Endometrium (tissue), 2 donors: ENCODE measurements around the gene MXRA7.
A peak's percentile ranks its signal among the peaks of the same experiment; 100 is the strongest.
"Not testable (repeated sequence)": the region's sequence is repeated elsewhere in the genome, so short reads cannot be mapped to it uniquely, and the experiment has no call there.

Source experiments
- FAIRE-seq: peaks from 2 replicates; lab custom pipeline; 2012; peaks lifted over from hg19 to GRCh38; lab: Jason Lieb, UNC
- donor health status: control.
- donor health status: control.

The MXRA7 gene, protein sequence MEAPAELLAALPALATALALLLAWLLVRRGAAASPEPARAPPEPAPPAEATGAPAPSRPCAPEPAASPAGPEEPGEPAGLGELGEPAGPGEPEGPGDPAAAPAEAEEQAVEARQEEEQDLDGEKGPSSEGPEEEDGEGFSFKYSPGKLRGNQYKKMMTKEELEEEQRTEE

DNA sequence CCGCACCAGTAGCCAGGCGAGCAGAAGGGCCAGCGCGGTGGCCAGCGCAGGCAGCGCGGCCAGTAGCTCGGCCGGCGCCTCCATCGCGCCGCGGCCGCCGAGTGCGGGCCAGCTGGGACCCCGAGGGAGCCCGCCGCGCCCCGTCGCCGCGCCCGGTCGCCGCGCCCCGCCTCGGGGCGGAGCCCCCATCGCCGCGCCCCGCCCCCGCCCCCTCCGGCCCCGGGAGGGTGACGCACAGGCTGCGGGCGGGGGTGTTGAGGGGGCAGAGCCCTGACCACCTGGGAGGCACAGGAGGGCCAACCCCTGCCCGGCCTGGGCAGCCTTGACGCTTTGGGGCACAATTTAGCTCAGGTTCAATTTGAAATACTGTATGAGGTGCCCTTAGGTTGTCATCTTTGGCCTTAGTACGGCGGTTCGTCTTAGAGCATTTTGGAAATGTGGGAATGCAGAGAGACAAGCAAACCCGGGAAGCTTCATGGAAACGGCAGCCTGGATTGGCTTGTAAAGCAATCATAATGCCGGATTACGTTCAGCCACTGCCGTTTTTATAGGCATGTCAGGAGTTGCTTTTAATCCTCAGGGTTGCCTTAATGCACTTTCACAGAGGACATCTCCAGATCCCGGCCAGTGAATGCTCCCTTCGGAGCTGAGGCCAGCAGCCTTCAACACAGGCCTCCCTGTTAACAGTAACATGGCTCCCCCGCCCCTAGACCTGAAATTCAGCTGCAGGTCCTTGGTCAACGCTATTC is at the start of gene MXRA7:
Gene MXRA7, minus strand, starts transcription at position 103 of the 749 bp plus-strand sequence. Its CDS starts 19 bp downstream, at position 84.
- FAIRE-seq, result no peak

DNA sequence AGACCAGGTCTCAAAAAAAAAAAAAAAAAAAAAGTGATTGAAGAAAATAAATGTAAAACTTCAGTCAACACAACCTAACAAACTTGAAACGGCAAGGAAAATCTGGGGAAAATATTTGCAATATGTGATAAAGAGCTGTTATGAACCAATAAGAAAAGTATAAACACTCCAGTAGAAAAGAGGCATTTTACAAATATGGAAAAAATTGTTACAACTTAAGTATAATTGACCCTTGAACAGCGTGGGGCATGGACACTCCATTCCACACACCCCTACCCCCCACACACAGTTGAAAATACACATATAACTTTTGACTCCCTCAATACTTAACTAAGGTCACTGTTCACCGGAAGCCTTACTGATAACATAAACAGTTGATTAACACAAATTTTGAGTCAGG is 47.8 kb upstream of the MXRA7 start:
- FAIRE-seq, result no peak

DNA sequence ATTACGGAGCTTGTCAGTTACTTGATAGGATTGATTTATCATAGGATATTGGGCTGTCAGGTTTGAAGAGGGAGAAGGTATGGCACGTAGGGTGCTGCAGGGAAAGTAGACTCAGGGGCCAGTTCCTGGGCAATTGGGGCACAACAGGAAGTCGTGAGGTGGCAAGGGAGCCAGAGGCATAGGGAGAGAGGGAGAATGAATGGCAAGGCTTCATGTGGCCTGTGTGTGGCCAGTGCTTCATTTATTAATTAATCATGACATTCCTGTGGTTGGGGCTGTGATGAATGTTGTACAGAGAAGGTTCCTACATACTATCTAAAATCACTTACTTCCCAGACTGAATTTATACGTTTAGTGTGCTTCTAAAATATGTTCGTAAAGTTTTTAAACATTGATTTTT is 46.5 kb upstream of the MXRA7 start:
- FAIRE-seq, result no peak

DNA sequence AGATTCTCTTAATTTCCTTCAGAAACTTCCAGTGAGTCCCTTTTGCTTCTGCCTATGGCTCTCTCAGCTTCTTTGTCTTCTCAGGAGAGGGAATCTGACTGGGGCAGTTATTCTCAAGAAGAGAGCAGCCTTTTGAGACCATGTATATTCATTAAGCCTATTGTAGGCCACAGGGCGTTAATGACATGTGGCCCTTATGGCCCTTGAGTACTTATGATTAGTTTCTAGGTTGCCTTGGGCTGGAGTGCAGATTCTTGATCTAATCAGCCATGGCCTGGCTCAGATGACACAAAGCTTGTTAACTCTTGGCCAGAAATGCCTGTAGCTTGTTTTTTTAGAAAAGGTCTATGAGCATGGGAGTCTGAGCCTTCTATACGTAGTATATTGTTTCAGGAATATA is 44.5 kb upstream of the MXRA7 start:
- no peak for FAIRE-seq

DNA sequence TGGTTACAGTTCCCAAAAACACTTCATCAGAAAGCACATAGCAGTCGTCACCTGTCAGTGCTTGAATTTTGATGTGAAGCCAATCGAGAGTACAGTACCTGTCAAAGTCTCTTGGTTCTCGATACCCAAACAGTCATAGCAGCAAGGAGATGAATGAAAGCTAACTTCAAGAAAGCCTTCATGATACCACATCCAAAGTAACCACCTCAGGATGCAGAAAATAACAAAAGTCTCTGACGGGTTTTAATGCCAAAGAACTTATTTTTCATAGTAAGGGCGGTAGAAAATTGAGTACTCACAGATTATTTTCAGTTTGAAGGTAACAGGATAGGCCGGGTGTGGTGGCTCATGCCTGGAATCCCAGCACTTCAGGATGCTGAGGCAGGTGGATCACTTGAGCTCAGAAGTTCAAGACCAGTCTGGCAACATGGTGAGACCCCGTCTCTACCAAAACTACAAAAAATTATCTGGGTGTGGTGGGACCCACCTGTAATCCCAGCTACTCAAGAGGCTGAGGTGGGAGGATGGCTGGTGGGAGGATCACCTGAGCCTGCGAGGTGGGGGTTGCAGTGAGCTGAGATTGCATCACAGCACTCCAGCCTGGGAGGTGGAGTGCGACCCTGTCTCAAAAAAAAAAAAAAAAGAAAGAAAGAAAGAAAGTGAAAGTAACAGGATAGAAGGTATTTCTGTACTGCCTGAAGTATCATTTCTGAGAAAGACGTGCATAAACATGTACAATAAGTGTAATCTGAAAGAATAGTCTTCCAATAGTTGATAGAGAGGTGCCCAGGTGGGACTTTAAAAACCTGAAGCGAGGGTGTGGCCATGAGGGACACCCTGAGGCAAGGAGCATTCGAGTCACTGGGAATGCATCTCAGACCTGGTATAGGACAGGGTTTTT is 42.5 kb upstream of the MXRA7 start:
- no peak for FAIRE-seq

DNA sequence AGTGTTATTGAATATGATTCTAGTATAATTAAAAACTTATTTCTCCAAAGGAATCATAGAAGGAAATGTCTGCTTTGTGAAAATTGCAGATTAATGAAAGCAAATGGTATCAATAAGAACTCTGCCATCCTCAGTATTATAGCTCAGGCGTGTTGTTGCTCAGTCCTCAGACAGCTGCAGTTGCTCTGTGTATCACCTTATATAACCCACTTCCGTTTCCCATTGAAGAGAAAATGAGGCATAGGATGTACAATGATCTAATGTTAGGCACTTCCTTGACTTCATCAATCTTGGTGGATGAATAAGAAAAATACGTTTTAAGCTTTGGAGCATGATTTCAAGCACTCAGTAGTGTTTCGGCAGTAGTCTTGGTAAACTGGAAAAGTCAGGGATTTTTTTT is 41.2 kb upstream of the MXRA7 start:
- FAIRE-seq, result no peak

DNA sequence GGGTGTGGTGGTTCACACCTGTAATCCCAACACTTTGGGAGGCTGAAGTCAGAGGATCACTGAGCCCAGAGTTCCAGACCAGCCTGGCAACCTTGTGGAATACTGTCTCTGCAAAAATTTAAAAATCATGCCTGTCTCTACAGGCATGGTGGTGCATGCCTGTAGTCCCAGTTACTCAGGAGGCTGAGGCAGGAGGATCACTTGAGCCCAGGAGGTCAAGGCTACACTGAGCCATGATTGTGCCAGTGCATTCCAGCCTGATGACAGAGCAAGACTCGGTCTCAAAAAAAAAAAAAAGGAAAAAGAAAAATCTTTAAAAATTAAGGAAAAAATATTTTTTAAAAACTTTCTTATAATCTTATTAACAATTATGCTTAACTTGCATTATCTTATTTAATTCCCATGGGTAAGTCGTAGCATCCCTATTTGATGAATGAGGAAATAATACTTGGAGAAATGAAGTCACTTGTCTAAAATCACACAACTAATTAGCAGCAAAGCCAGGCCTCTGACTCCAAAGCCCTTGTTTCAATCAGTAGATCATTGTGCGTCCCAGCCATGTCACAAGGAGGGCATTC is 40.7 kb upstream of the MXRA7 start:
- FAIRE-seq, result no peak

DNA sequence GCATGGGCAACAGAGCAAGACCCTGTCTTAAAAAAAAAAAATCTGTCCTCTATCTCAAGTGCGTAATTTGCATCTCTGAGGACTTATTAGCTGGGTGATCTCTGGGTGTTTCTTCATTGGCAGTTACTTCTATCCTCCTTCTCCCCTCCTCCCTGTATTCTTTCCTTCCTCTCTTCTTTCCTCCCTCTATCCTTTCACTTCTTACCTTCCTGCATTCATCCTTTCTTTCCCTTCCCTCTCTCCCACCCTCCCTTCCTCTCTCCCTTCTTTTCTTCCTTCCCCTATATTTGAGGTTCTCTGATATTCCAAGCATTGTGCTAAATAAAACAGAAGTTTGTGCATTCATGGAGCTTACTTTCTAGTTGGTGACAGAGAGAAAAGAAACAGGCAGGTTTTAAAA is 37.9 kb upstream of the MXRA7 start:
- FAIRE-seq, result no peak

DNA sequence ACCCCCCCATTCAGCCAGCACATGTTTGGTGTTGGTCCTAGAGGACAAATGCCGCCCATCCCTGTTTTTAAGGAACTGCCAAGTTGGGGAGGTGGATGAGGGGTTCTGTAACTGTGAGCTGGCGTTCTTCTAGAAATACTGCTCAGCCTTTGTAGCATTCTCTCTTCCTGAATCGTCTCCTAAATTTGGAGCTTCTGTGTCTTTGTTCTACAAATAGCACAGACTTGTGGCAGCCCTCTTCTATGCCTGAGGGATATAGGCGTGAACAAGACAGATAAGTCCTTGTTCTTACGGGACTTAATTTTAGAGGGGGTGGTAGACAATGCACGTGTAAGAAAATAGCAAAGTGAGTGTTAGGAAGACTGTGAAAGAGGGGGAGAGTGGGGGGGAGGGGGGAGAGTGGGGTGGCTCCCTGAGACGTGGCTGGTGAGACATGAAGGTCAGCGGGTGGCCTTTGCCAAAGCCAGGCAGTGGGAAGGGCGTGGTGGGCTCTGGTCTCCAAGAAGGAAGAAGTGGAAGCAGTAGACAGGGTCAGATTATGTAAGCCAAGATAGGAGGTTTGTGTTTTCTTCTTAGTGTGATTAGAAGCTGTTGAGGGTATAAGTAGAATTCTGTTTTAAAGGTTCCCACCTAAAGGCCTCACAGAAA is 37.1 kb upstream of the MXRA7 start:
- no peak for FAIRE-seq

DNA sequence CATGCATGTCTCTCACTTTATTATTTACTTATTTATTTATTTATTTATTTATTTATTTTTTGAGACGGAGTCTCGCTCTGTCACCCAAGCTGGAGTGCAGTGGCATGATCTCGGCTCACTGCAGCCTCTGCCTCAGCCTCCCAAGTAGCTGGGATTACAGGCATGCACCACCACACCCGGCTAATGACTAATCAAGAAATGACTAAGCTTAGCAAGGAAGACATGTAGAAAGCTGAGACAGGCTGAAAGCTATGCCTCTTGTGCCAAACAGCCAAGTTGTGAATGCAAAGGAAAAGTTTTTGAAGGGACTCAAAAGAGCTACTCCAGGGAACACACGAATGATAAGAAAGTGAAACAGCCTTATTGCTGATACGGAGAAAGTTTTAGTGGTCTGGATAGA is 35.0 kb upstream of the MXRA7 start:
- FAIRE-seq, result not testable (repeated sequence)

DNA sequence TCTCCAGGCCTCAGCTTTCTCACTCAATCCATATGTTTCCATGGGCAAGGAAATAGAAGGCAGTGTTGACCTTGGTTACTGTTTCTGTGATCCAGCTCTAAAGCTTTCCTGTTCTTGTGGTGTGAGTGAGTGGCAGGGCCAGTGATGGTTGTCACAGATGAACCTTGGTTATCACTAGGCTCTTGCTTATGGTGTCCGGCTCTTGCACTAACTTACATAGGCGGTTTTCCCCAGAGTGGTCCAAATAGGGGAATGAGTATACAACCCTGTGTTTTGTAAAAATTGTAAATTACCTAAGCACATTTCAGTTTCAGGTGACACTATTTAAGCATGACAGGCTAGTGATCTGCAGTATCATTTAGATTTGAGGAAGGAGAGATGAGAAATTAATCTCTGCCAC is 34.0 kb upstream of the MXRA7 start:
- no peak for FAIRE-seq

DNA sequence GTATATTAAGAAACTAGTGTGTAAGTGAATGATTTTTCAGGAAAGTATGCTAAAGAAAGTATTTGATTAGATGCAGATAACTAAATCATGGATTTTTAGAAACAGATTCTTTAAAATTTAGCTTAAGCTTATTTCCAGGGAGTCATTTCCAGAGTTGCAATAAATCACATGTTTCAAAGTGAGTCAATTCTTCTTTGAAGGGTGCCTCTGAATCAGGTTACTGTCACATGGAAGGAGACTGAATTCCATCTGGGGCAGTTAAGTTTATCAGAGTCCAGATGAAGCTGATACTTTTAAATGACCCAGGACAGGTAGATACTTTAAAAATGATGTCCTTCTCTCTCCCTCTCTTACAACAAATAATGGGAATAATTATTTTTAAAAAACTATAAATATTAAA is 32.2 kb upstream of the MXRA7 start:
- no peak for FAIRE-seq

DNA sequence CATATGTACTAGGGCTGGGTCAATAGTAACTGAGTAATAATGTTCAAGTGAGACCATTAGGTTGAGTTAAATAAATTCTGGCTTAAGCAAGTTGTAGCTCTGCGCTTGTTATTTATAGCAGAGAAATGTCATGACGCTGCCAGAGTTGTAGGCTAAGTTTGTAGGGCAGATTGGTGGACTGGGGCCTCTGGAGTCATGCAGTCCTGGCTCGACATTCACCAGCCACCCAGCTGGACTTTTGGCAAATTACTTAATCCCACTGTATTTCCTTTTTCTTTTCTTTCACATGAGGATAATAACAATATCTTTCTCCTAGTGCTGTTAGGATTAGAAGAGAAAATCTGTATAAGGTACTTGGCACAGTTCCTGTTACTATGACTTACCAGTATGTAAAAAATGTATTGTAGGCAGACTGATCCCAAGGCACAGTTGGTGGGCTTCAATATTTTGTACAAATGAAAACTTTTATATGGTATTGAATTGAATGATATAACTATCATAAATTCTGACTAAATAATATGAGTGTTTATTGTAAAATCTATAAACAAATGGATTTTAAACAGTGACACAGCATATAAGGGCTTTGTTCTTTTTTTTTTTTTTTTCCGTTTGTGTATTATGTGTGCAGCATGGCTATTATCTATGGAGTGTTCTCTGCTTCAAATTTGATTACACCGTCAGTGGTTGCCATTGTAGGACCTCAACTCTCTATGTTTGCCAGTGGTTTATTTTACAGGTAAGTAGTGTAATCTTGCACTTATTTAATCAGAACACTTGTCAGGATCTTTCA is 29.8 kb upstream of the MXRA7 start:
- FAIRE-seq, result no peak

DNA sequence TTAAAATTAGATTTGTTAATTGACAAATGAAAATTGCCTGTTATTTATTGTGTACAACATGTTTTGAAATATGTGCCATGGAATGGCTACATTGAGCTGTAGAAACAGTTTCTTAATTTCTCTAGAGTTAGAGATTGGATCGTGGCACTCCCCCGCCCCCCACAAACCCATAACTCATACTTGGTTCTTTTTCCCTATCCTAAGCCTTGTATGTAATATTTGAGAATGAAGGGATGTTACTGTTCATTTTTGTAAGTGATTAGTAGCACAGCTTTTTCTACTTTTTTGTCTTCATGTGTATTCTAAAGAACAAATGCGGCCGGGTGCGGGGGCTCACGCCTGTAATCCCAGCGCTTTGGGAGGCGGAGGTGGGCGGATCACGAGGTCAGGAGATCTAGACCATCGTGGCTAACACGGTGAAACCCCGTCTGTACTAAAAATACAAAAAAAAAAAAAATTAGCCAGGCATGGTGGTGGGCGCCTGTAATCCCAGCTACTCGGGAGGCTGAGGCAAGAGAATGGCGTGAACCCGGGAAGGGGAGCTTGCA is 28.9 kb upstream of the MXRA7 start:
- not testable (repeated sequence) for FAIRE-seq

DNA sequence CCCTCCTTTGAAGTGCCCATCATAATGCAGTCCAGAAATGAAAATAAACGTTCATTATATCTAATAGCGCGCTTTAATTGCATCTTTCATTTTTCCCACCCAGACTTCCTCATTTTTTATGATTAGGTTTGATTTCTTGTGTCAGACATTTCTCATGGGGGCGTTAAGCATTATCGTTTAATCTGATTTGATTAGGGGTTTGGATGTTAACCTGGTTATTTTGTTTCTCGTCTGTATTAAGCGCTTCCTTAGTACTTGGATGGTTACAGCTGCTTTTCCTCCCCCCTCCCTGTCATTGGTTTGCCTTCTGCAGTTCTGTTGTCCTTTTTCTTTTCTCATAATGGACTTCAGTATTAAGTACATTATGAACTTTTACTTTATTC is 27.7 kb upstream of the MXRA7 start:
- FAIRE-seq, result no peak

DNA sequence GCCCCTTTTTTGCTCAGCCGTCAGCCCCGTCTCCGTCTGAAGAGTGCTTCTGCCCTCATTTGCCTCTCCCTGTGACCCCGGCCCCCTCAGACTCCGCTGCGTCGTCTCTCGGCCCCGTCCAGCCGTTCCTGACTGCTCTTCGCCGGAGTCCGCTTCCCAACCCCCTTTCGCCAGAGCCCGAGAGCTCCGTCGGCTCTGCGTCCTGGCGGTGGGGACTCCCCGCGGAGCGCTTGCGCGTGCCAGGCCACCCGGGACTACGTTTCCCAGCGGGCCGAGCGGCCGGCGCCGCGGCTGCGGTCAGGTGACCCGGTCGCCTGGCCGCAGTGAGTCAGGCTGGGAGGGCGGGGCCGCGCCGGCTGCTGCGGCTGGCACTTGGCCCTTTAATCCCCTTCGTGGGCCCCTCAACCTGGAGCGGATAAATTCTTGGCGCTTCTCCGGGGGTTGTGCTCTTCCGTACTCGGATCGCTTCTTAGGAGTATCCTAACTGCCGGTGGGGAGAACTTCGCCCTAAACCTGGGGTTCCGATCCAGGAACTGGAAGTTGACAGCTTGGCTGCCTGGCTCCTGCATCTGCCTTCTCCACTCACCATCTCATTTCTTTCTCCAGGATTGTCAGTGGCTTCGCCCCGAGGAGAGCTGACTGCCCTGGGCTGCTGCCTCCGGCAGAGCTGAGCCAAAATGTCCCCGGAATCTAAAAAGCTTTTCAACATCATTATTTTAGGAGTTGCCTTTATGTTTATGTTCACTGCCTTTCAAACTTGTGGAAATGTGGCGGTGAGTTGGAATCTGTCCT is 27.1 kb upstream of the MXRA7 start, which contains the start of gene MFSD11:
Gene MFSD11, plus strand, starts transcription at position 444 of the 792 bp plus-strand sequence. Its CDS starts 234 bp downstream, at position 678.
- no peak for FAIRE-seq

DNA sequence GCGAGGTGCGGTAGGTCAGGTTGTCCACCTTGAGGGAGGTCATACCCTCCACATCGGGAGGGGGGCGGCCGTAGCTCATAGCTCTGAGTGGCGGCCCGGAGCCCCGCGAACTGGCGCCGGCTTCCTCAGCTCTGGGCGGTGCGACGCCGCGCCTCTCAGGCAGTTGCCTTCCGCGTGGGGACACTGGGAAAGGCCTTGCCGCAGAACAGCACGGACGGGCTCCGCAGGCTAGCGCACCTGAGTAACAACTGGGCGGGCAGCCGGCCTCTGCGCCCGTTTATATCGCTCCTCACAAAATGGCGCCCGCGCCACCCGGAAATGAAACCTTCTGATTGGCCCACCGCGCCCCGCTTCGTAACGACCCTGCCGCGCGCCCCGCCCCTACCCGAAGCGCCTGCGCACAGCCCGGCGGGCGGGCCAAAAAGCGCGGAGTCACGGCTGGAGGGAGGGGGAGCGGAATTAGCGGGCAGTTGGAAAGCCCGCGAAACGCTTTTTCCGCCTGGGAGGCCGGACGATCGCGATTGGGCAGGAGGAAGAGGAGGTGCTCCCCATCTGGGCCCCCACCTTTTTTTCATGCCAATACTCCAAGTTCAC is 26.4 kb upstream of the MXRA7 start, which contains the start of gene SRSF2:
Gene SRSF2, minus strand, starts transcription at position 250 of the 594 bp plus-strand sequence. Its CDS starts 171 bp downstream, at position 79.
- peak; percentile 90 for FAIRE-seq

DNA sequence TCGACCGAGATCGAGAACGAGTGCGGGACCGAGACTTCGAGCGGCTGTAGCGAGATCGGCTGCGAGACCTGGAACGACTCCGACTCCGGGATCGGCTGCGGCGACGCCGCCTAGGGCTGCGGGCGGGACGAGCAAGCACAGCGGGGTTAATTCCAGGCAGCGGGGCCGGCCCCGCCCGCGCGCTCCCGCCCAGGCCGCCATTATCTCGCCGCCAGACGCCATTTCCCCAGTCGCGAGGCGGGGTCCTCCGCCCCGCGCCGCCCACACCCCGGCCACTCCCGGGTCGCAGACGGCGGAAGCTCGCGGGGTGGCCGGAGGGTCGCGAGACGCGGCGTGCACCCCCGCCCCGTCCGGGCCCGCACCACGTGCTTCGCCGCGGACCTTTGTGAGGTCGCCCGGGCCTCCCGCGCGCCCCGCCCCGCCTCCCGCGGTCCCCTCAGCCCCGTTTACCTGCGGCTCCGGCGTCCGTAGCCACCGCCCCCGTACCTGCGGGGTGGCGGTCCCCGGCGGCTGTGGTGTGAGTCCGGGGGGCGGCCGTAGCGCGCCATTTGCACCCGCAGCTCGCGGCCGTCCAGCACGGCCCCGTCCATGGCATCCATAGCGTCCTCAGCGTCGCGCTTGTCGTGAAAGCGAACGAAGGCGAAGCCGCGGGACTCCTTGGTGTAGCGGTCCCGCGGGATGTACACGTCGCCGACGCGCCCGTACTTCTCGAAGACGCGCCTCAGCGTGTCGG is 25.8 kb upstream of the MXRA7 start:
- FAIRE-seq, result no peak
